Left ventricle myocardium inferior (tissue), 1 donor: ENCODE results near the gene AKT1S1. TPM values are rescaled to one million over a fixed set of nuclear protein-coding genes. Genes with fewer than 3 reads are reported as not detected.

Experiments
- DNase-seq: peaks from one replicate; pipeline ENCODE4 v3.0.0-alpha.2; 2020
- H3K27ac ChIP-seq: fragments of 200-600 bp; replicated peaks from 2 replicates; pipeline ENCODE4 v1.8.0; 2021
- H3K27me3 ChIP-seq: fragments of 200-600 bp; 2 replicates; pipeline ENCODE4 v1.8.0; 2021; ENCODE audit warnings: low read depth
- H3K36me3 ChIP-seq: fragments of 200-600 bp; 2 replicates; pipeline ENCODE4 v1.8.0; 2021
- H3K4me1 ChIP-seq: fragments of 200-600 bp; 2 replicates; pipeline ENCODE4 v1.8.0; 2021
- H3K4me3 ChIP-seq: fragments of 200-600 bp; 2 replicates; pipeline ENCODE4 v1.8.0; 2021; ENCODE audit warnings: mild to moderate bottlenecking, moderate library complexity
- H3K9me3 ChIP-seq: fragments of 200-600 bp; replicated peaks from 2 replicates; pipeline ENCODE4 v1.8.0; 2021
- intact Hi-C: fragments of 100-400 bp; cut with micrococcal nuclease; formaldehyde crosslinking; loops from one replicate; pipeline ENCODE4 v1.11.0; 2022
- total RNA-seq: library from RNA; stranded (reverse); fragmentation: NEBNext Ultra II Directional; extraction: Animal tissue kit (Norgen Biotek cat#: 25700); gene quantifications from one replicate; pipeline ENCODE4 v1.2.1, GENCODE V29; 2021
- TF ChIP-seq, protein P1 (sequence below): fragments of 200-600 bp; IDR thresholded peaks from 2 replicates; pipeline ENCODE4 v1.8.0; 2021; ENCODE audit warnings: antibody characterized with exemption, mild to moderate bottlenecking, borderline replicate concordance
- donor health status: DM: no; HTN: yes; CAD: no; lungs with severe emphysema.

The AKT1S1 gene
- total RNA-seq, 1 donor from 2014 or later, result 36.0 TPM

DNA sequence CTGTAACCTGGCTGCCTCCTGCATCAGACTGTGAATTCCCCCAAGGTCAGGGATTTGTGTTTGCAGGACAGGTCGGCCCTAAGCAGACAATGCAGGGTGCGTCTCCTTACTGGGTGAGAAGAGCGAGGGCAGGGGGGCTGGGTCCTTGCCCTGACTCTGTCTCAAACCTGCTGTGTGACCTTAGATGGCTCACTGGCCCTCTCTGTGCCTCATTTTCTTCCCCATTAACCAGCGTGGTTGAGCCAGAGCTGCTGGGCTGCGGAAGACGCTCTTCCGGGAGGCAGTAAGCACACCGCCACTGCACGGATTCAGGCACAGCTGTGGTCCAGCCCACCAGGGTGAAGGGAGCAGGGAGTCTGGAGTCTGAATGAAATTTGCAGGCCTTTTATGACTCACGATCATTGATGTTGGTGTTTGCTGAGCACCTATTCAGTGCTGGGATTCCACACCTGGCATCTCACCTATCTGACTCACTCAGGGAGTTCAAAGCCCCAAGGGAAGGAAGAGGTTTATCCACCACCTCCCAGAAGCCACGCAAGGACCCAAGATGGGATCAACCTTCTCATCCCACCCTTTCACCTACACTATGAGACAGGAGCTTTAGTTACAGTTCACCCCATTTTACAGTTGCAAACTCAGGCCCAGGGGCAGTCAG lies 2.5 kb downstream of the AKT1S1 start:
- Histone ChIP-seq H3K27me3 (no peaks in the 10 kb centered on the region), H3K27ac (no peak overlapping the region), H3K4me1 (peaks cover 58% of the 10 kb centered on the region), H3K4me3 (peak overlapping the region; percentile 94), H3K36me3 (peaks cover 12% of the 10 kb centered on the region), H3K9me3 (no peaks in the 10 kb centered on the region)
- TF ChIP-seq, protein P1, sequence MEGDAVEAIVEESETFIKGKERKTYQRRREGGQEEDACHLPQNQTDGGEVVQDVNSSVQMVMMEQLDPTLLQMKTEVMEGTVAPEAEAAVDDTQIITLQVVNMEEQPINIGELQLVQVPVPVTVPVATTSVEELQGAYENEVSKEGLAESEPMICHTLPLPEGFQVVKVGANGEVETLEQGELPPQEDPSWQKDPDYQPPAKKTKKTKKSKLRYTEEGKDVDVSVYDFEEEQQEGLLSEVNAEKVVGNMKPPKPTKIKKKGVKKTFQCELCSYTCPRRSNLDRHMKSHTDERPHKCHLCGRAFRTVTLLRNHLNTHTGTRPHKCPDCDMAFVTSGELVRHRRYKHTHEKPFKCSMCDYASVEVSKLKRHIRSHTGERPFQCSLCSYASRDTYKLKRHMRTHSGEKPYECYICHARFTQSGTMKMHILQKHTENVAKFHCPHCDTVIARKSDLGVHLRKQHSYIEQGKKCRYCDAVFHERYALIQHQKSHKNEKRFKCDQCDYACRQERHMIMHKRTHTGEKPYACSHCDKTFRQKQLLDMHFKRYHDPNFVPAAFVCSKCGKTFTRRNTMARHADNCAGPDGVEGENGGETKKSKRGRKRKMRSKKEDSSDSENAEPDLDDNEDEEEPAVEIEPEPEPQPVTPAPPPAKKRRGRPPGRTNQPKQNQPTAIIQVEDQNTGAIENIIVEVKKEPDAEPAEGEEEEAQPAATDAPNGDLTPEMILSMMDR, result no peak
- no peak for DNase-seq
- intact Hi-C loops, result no loop called here

DNA sequence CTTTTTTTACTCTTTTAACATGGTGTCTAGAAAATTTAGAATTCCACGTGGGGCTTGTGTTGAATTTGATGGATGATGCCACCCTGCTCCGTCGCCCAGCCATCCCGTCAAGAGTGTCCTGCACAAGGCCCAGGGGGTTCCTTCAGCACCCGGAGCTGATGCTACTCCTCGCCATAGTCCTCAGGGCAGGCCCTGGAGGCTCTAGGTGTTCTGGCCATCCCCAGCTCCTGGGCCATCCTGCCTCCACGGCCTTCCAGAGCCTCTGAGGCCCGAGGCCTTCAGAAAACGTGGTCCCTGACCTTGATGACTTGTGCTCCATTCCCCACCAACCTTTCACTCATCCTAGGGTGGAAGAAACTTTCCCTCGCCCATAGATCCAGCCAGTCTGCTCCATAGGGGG lies 3.3 kb downstream of the AKT1S1 start:
- intact Hi-C loops, result no loop called here
- TF ChIP-seq, protein P1, result no peak
- H3K36me3 ChIP-seq, result peaks cover 4% of the 10 kb centered on the region
- H3K27ac ChIP-seq, result no peak overlapping the region
- H3K9me3 ChIP-seq, result no peaks in the 10 kb centered on the region
- H3K27me3 ChIP-seq, result no peaks in the 10 kb centered on the region
- H3K4me1 ChIP-seq, result peaks cover 55% of the 10 kb centered on the region
- DNase-seq, result no peak
- no peak overlapping the region for H3K4me3 ChIP-seq

DNA sequence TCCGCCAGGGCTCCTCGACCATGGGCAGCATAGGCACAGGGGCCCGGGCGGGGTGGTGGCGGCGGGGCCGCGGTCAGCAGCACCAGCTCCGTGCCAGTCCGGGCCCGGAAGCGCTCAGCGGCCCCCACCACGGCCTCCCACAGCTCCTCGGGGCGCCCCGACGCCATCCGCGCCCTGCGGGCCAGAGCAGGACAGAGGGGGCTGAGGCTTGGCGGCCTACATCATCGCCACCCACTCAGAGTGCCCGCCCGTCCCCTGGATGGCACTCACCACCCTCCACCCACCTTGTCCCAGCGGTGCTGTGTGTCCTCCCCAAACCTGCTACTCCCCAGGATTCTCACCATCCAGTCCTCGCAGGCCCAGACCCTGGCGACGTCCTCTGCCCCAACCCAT lies 4.0 kb downstream of the AKT1S1 start:
- H3K4me1 ChIP-seq, result peaks cover 55% of the 10 kb centered on the region

DNA sequence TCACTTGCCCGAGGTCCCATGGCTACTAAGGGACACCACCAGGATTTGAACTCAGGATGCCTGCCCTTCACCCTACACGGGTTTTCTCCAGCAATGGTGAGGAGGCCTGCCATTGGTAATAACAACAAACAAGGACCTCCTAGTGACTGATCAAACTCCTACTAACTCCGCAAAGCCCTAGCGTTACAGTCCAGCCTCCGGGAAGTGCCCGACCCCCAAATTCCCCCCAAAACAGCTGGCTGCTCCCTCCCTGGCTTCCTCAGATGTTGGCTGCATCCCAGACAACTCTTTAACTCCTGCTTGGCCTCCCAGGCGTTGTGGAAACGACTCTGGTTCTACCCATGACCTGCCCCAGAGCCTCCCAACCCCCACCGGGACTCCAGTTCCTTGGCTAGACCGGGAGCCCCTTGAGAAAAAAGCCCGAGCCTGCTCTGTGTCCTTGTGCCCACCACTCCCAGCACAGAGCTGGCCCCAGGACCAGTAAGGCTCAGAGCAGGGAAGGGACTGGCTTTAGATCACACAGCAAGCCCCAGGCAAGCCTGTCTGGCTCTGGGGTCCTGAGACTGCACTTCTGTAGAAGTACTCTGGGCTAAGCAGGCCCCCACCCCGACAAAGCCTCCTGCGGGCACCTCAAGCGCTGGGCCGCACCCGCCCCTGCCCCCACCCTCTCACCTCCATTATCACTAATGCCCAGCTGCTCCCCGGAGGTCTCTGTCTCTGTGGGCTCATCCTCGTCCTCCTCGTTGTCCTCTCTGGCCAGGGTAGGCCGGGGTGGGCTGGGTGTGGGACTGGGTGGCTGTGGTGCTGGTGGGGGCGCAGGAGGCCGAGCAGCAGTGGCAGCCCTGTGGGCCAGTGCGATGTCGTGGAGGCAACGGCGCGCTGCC lies 4.7 kb downstream of the AKT1S1 start:
- intact Hi-C loops, result no loop called here
- Histone ChIP-seq H3K27ac (no peak overlapping the region), H3K4me1 (peaks cover 58% of the 10 kb centered on the region), H3K9me3 (no peaks in the 10 kb centered on the region), H3K4me3 (no peak overlapping the region), H3K27me3 (no peaks in the 10 kb centered on the region), H3K36me3 (no peaks in the 10 kb centered on the region)
- no peak for DNase-seq
- TF ChIP-seq, protein P1, result no peak

More for the DNA sequence above, 4.0 kb downstream of the AKT1S1 start:
- no peaks in the 10 kb centered on the region for H3K36me3 ChIP-seq
- DNase-seq, result no peak
- H3K27ac ChIP-seq, result no peak overlapping the region
- no peak overlapping the region for H3K4me3 ChIP-seq
- intact Hi-C loops, result no loop called here
- H3K9me3 ChIP-seq, result no peaks in the 10 kb centered on the region
- TF ChIP-seq, protein P1, result no peak
- H3K27me3 ChIP-seq, result no peaks in the 10 kb centered on the region

DNA sequence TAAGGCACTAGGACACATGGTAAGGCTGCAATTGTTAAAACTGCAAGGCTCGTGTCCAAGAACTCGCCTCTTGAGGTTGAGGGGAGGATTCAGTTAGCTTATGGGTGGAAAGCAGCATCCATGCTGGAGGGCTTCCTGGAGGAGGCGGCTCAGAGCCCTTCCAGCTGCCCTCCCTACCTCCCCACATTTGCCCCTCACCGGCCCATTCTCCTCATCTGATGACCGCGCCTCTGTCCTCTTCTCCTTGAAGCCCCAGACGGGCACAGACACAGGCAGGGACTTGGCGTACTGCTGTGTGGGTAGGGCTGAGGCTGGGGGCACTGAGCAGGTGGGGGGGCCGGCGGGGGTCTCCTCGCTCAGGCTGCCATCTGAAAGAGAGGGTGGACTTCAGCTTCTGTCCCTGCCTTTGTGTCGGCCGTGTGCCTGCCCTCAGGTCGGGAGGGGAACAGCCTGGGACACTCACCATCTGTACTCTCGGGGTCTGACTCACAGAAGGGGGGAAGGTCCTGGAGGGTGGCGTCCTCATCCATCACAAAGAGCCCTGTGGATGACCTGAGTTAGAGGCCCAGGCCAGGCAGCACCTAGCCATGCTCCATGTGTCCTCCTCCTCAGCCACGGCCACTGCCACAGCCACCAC lies 5.7 kb downstream of the AKT1S1 start:
- H3K27ac ChIP-seq, result no peak overlapping the region
- H3K9me3 ChIP-seq, result no peaks in the 10 kb centered on the region
- no peaks in the 10 kb centered on the region for H3K27me3 ChIP-seq
- H3K36me3 ChIP-seq, result no peaks in the 10 kb centered on the region
- peaks cover 67% of the 10 kb centered on the region for H3K4me1 ChIP-seq
- no peak overlapping the region for H3K4me3 ChIP-seq
- intact Hi-C loops, result no loop called here
- TF ChIP-seq, protein P1, result no peak
- no peak for DNase-seq
